ENCODE measurements around the gene MAN2B2. TPM values are rescaled to one million over a fixed set of nuclear protein-coding genes. Genes with fewer than 3 reads are reported as not detected.
A peak's percentile ranks its signal among the peaks of the same experiment; 100 is the strongest.

Gene MAN2B2
- total RNA-seq, 1 donor from 2014 or later: 4.7 TPM

- TF ChIP-seq CTCF (IDR thresholded peaks at IDR 0.05; ENCODE audit: insufficient read depth, low read length, severe bottlenecking): no peak
- FAIRE-seq: no peak
- peak; percentile 48 for DNase-seq (ENCODE audit: low read depth)
- H3K36me3 ChIP-seq (ENCODE audit: control insufficient read depth, insufficient read depth, low read length): peaks cover 7% of the 10 kb centered on the region
- no peaks in the 10 kb centered on the region for H3K27me3 ChIP-seq (ENCODE audit: control insufficient read depth, insufficient read depth, low read length)
- H3K4me3 ChIP-seq (ENCODE audit: low read depth, low read length): peak overlapping the region; percentile 90
These were observed 66.4 kb downstream of the MAN2B2 start for GRCh38 chr4:6641164-6641970.

DNA sequence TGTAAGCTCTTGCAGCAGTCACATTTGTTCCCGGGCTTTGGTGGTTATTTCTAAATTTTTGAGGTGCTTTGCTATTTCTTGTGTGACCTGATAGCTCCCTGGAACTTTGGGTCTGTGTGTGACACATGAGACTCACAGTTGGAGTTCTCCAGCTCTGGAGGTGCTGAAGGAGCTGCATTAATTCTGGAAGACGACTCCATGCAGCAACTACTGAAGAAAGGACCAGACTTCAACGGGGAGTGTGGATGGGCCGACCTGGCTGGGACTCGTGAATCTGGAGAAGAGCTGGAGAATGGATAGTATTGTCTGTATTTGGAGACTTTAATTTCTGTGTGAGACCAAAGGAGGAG is 67.0 kb downstream of the MAN2B2 start:
- DNase-seq (ENCODE audit: low read depth): no peak
- TF ChIP-seq CTCF (IDR thresholded peaks at IDR 0.05; ENCODE audit: insufficient read depth, low read length, severe bottlenecking): no peak
- H3K4me3 ChIP-seq (ENCODE audit: low read depth, low read length): peak overlapping the region; percentile 90
- FAIRE-seq: no peak
- H3K36me3 ChIP-seq (ENCODE audit: control insufficient read depth, insufficient read depth, low read length): peaks cover 7% of the 10 kb centered on the region
- no peaks in the 10 kb centered on the region for H3K27me3 ChIP-seq (ENCODE audit: control insufficient read depth, insufficient read depth, low read length)

GRCh38 chr4:6643141-6643847 is 68.3 kb downstream of the MAN2B2 start:
- FAIRE-seq: no peak
- no peak for TF ChIP-seq CTCF (IDR thresholded peaks at IDR 0.05; ENCODE audit: insufficient read depth, low read length, severe bottlenecking)
- DNase-seq (ENCODE audit: low read depth): no peak
- no peaks in the 10 kb centered on the region for H3K27me3 ChIP-seq (ENCODE audit: control insufficient read depth, insufficient read depth, low read length)
- peaks cover 7% of the 10 kb centered on the region for H3K36me3 ChIP-seq (ENCODE audit: control insufficient read depth, insufficient read depth, low read length)
- H3K4me3 ChIP-seq (ENCODE audit: low read depth, low read length): no peak overlapping the region

GRCh38 chr4:6644792-6645530 is 70.0 kb downstream of the MAN2B2 start:
- Histone ChIP-seq H3K27me3 (ENCODE audit: control insufficient read depth, insufficient read depth, low read length) (no peaks in the 10 kb centered on the region), H3K36me3 (ENCODE audit: control insufficient read depth, insufficient read depth, low read length) (peaks cover 7% of the 10 kb centered on the region), H3K4me3 (ENCODE audit: low read depth, low read length) (no peak overlapping the region)
- FAIRE-seq (no peak), DNase-seq (ENCODE audit: low read depth) (no peak)
- no peak for TF ChIP-seq CTCF (IDR thresholded peaks at IDR 0.05; ENCODE audit: insufficient read depth, low read length, severe bottlenecking)

DNA sequence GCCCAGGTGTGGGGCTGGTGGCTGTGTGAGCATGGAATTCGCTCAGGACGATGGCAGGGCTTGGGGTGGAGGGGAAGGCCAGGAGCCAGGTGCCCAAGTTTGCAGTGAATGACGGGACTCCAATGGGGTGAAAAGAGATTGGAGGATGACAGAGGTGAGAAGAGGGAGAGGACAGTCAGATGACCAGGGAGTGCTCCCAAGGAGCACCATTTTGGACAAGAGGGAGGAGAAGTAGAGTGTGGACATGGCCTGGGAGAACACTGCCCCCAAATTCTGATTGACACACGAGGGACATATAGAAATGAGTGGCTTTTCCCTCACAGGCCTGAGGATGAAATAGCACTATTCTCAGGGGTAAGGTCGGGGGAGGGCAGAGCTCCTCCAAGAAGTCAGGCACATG is 72.2 kb downstream of the MAN2B2 start:
- Histone ChIP-seq H3K27me3 (ENCODE audit: control insufficient read depth, insufficient read depth, low read length) (no peaks in the 10 kb centered on the region), H3K36me3 (ENCODE audit: control insufficient read depth, insufficient read depth, low read length) (peaks cover 7% of the 10 kb centered on the region), H3K4me3 (ENCODE audit: low read depth, low read length) (no peak overlapping the region)
- FAIRE-seq (no peak), DNase-seq (ENCODE audit: low read depth) (no peak)
- TF ChIP-seq CTCF (IDR thresholded peaks at IDR 0.05; ENCODE audit: insufficient read depth, low read length, severe bottlenecking): no peak
